ENCODE results near the gene SSTR4.

Gene SSTR4

DNA sequence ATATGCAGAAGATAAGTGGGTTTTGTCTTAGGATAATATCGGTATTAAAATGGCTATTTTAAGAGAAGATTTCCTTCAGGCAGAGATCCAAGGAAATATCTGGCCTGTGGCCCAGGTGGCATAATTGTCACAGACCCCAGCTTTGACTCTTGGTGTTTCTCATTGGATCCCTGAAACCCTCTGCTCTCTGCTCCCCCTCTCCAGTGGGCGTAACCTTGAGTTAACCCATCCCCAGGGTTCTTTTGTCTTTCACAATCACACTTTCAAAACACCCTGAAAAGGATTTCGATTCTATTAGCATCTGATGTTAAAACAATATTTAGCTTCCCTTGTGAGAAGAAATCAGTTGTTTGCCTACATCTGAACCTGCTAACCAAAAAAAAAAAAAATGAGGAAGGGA lies 7.2 kb downstream of the SSTR4 start:
- Histone ChIP-seq H3K4me1 (ENCODE audit: control insufficient read depth, insufficient read depth, low read length, unreplicated experiment) (no peaks in the 10 kb centered on the region), H3K4me3 (ENCODE audit: low read depth, low read length) (no peak overlapping the region), H3K36me3 (ENCODE audit: insufficient read depth, low read length) (no peaks in the 10 kb centered on the region), H3K27ac (ENCODE audit: low read depth, low read length) (no peak overlapping the region), H3K27me3 (ENCODE audit: insufficient read depth, low read length) (peaks cover 67% of the 10 kb centered on the region), H3K79me2 (ENCODE audit: control insufficient read depth, insufficient read depth, low read length, unreplicated experiment) (no peaks in the 10 kb centered on the region), H2AFZ (ENCODE audit: low read length, unreplicated experiment) (no peak overlapping the region)

DNA sequence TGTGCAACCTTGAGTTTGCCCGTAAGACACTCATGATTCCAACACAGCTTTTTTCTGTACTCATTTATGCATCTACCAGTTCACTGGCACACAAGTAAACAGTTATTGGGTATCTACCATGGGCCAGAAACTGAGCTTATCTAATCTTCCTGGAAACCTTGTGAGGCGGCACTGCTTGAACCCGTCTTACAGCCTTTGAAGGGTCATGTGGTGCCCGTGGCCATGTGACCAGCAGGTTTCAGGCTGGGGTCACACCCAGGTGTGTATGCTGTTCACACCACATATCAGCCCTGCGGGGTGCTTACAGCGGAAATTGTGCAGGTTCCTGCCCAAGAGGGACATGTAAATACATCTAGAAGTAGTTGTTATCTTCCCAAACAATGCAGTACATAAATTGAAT lies 8.3 kb downstream of the SSTR4 start:
- H3K27ac ChIP-seq (ENCODE audit: low read depth, low read length): no peak overlapping the region
- H2AFZ ChIP-seq (ENCODE audit: low read length, unreplicated experiment): no peak overlapping the region
- H3K4me3 ChIP-seq (ENCODE audit: low read depth, low read length): no peak overlapping the region
- H3K36me3 ChIP-seq (ENCODE audit: insufficient read depth, low read length): no peaks in the 10 kb centered on the region
- peaks cover 68% of the 10 kb centered on the region for H3K27me3 ChIP-seq (ENCODE audit: insufficient read depth, low read length)
- peaks cover 5% of the 10 kb centered on the region for H3K4me1 ChIP-seq (ENCODE audit: control insufficient read depth, insufficient read depth, low read length, unreplicated experiment)
- no peaks in the 10 kb centered on the region for H3K79me2 ChIP-seq (ENCODE audit: control insufficient read depth, insufficient read depth, low read length, unreplicated experiment)

DNA sequence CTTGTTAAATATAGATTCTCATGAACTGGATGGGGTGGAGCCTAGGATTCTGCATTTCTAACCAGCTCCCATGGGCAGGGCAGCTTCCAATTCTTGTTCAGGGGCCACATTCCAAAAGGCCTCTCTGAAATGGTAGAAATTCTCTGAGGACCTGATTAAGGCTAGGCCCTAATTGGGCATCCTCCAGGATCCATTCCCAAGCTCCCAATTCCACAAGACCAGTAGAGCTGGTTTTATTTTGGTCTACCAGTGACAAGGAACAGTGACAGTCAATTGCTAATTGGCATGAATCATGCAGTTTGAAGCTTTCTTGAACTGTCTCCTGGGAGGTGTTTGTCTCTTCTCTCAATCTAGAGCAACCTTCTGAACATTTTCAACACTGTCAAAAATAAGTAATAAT lies 11.3 kb downstream of the SSTR4 start:
- peaks cover 9% of the 10 kb centered on the region for H3K4me1 ChIP-seq (ENCODE audit: control insufficient read depth, insufficient read depth, low read length, unreplicated experiment)
- no peak overlapping the region for H2AFZ ChIP-seq (ENCODE audit: low read length, unreplicated experiment)
- peak overlapping the region; percentile 79 for H3K4me3 ChIP-seq (ENCODE audit: low read depth, low read length)
- peaks cover 38% of the 10 kb centered on the region for H3K27me3 ChIP-seq (ENCODE audit: insufficient read depth, low read length)
- no peak overlapping the region for H3K27ac ChIP-seq (ENCODE audit: low read depth, low read length)
- H3K79me2 ChIP-seq (ENCODE audit: control insufficient read depth, insufficient read depth, low read length, unreplicated experiment): no peaks in the 10 kb centered on the region
- no peaks in the 10 kb centered on the region for H3K36me3 ChIP-seq (ENCODE audit: insufficient read depth, low read length)

DNA sequence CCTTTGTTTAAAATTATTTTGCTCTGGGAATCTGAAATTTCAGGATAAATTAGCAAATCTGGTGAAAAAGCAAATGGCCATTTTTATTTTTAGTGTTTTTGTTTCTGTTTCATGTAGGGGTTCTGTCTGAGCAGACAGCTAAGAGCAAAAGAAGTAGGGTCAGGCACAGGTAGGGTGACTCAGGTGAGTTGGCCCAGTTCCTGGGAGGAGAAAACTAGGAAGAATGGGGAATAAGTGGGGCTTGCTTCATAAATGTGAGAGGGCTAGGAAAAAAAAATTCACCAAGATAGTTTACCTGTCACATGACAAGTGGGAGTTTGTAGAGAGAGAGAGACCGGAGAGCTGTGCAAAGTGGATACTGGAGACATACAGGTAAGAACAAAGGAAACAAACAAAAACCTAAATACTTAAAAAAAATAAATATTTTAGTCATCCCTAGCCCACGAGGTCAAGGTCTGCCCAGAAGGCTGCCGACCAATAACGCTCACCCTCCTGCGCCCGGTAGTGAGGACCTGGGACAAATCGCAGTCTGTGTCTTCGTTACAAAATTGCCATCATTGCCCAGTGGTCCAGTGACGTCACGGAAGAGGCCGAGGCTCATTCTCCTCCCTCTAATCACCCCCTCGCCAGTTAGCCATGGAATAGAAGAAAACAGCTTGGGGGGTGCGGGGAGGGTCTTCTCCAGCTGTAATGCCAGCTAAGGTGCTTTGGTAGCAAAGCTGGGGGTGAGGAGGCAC lies 12.1 kb downstream of the SSTR4 start:
- peaks cover 31% of the 10 kb centered on the region for H3K27me3 ChIP-seq (ENCODE audit: insufficient read depth, low read length)
- H3K79me2 ChIP-seq (ENCODE audit: control insufficient read depth, insufficient read depth, low read length, unreplicated experiment): no peaks in the 10 kb centered on the region

DNA sequence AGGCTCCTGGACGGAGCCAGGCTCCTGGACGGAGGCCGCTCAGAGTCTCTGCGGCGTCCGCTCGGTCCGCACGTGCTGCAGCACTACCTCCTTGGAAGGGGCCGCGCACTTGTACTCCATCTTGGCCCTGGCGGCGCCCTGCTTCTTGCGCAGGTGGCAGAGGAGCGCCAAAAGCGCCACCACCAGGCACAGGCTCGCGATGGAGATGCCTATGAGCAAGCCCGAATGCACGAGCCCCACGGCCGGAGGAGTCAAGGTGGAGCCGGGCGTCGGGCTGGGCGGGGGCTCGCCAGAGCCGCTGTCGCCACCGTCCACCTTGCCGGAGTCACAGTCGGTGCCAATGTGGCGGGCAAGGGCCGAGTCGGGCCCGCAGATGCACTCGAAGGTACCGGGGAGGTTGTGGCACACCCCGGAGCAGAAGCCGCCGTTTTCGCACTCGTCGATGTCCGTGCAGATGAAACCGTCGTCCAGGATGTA lies 12.7 kb downstream of the SSTR4 start:
- Histone ChIP-seq H2AFZ (ENCODE audit: low read length, unreplicated experiment) (no peak overlapping the region), H3K27ac (ENCODE audit: low read depth, low read length) (no peak overlapping the region), H3K79me2 (ENCODE audit: control insufficient read depth, insufficient read depth, low read length, unreplicated experiment) (no peaks in the 10 kb centered on the region), H3K36me3 (ENCODE audit: insufficient read depth, low read length) (no peaks in the 10 kb centered on the region), H3K4me1 (ENCODE audit: control insufficient read depth, insufficient read depth, low read length, unreplicated experiment) (peaks cover 9% of the 10 kb centered on the region), H3K27me3 (ENCODE audit: insufficient read depth, low read length) (peaks cover 30% of the 10 kb centered on the region), H3K4me3 (ENCODE audit: low read depth, low read length) (peak overlapping the region; percentile 79)

More for the DNA sequence above, 12.1 kb downstream of the SSTR4 start:
- Histone ChIP-seq H2AFZ (ENCODE audit: low read length, unreplicated experiment) (no peak overlapping the region), H3K36me3 (ENCODE audit: insufficient read depth, low read length) (no peaks in the 10 kb centered on the region), H3K27ac (ENCODE audit: low read depth, low read length) (no peak overlapping the region), H3K4me3 (ENCODE audit: low read depth, low read length) (peak overlapping the region; percentile 79), H3K4me1 (ENCODE audit: control insufficient read depth, insufficient read depth, low read length, unreplicated experiment) (peaks cover 9% of the 10 kb centered on the region)

DNA sequence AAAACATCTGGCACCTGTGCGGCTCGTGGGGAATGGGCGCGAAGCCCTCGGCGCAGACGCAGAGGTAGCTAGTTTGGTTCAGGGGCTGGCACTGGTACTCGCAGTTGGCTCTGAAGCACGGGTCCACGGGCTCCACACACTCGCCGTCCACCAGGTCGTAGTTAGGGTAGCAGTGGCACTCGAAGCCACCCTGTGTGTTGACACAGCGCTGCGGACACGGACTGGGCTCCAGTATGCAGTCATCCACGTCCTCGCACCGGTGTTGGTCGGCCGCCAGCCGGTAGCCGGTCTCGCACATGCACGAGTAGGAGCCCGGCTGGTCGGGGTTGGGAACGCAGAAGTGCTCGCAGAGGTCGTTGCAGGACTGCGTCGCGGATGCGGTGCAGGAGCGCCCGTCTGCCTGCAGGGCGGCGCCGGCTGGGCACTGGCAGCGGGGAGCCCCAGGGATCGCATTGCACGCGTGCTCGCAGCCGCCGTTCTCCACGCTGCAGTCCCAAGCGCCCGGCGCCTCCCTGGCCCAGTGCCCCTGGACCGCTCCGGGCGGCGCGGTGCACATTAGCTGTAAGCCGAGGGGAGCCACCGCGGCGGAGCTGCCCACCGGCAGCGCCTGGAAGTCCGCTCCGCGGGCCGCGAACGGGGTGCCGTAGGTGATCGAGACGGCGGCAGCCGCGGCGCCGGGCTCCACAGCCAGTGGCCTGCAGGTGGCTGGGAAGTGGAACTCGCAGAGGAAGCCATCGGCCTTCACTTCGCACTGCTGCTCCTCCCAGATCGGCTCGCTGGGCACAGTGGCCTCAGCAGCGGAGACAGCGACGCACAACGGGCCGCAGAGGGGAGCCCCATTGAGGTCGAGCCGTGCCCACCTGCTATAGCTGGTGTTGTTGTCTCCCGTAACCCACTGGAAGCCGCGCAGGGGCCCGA lies 13.4 kb downstream of the SSTR4 start:
- H3K27ac ChIP-seq (ENCODE audit: low read depth, low read length): no peak overlapping the region; the same call in 1 of the 2 replicates
- H2AFZ ChIP-seq (ENCODE audit: low read length, unreplicated experiment): no peak overlapping the region
- peak overlapping the region; percentile 79 for H3K4me3 ChIP-seq (ENCODE audit: low read depth, low read length)
- H3K27me3 ChIP-seq (ENCODE audit: insufficient read depth, low read length): peaks cover 23% of the 10 kb centered on the region
- H3K79me2 ChIP-seq (ENCODE audit: control insufficient read depth, insufficient read depth, low read length, unreplicated experiment): no peaks in the 10 kb centered on the region
- H3K36me3 ChIP-seq (ENCODE audit: insufficient read depth, low read length): no peaks in the 10 kb centered on the region
- peaks cover 9% of the 10 kb centered on the region for H3K4me1 ChIP-seq (ENCODE audit: control insufficient read depth, insufficient read depth, low read length, unreplicated experiment)

DNA sequence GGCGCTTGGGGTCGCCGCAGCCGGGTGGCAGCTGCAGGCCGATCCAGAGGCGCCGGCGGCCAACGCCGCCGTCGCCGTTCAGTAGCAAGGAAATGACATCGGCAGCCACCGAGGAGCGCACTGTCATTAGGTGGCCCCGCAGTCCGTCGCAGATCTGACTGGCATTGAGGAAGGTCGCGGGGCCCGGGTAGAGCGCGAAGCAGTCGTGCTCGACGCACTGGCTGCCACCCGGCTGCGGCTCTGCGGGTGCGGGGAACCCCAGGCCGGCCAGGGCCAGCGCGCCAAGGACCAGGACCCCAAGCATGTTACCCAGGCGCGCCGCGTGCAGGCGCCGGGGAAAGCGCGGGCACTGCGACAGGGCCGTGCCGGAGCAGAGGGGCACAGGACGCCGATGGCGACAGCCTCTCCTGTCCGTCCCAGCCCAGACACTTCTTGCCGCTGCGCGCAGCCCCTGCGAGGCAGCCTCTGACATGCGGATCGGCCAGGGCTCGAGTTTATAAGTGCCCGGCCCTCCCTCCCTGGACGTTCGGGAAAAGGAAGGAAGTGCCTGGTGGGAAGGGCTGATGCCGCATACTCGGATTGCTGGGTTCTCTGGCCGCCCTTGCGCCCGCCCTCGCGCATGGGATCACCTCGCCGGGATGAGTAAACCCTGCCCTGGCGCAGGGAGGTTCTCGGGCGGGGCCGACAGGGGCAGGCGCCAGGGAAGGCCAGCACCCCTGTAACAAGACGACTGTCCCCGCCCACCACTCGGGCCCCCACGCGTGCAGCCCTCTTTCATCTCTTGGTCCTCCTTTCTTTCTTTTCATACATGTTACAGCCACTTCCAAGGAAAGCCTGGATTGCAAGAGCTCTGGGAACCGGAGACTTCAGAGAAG lies 14.3 kb downstream of the SSTR4 start, which contains the start of gene THBD:
THBD (minus strand) TSS at position 472 of the 875 bp plus-strand sequence; CDS start at position 304, 168 bp downstream.
- Histone ChIP-seq H3K27ac (ENCODE audit: low read depth, low read length) (peak within 1 kb of the TSS; percentile 60; the same call in 1 of the 2 replicates), H3K79me2 (ENCODE audit: control insufficient read depth, insufficient read depth, low read length, unreplicated experiment) (no peaks in the 10 kb centered on the region), H3K4me3 (ENCODE audit: low read depth, low read length) (peak within 1 kb of the TSS; percentile 79), H3K4me1 (ENCODE audit: control insufficient read depth, insufficient read depth, low read length, unreplicated experiment) (peaks cover 9% of the 10 kb centered on the region), H2AFZ (ENCODE audit: low read length, unreplicated experiment) (peak within 1 kb of the TSS; percentile 43), H3K27me3 (ENCODE audit: insufficient read depth, low read length) (peaks cover 23% of the 10 kb centered on the region), H3K36me3 (ENCODE audit: insufficient read depth, low read length) (no peaks in the 10 kb centered on the region)

DNA sequence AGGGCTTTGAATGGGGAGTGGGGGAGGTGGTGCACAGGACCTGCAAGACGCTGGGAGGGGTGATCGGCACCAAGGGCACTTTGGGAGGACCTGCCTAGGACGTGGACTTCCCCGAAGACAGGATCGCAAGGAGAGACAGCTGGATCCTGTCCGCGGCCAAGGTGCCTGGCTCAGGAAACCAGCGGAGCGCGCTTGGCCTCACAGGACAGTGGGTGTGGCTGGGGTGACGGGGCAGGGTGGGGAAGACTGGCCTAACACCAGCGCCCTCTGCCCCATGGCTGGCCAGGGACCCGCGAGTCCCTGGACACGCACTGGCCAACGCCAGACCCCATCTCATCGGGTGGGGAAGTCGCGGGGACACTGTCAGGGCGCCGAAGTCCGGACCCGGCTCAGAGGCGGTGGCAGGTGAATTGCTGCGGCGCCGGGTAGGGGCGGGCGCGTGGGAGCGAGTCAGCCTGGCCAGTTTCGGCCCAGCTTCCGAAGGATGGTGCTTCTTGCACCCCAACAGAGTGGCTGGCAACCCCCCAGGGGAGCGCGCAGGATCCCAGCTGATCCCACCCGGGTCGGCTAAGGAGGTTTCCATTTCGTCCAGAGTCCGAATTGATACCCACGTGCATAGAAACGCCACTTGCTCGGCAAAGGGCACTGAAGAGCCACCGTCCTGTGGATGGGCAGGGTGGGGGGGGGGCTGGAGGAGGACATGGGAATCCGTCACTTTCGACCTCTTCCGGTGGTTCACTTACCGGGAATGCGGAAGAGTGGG lies 15.1 kb downstream of the SSTR4 start:
- Histone ChIP-seq H3K27me3 (ENCODE audit: insufficient read depth, low read length) (peaks cover 23% of the 10 kb centered on the region), H3K27ac (ENCODE audit: low read depth, low read length) (peak overlapping the region; percentile 60; the same call in 1 of the 2 replicates), H3K4me3 (ENCODE audit: low read depth, low read length) (peak overlapping the region; percentile 79), H3K4me1 (ENCODE audit: control insufficient read depth, insufficient read depth, low read length, unreplicated experiment) (peaks cover 9% of the 10 kb centered on the region), H3K79me2 (ENCODE audit: control insufficient read depth, insufficient read depth, low read length, unreplicated experiment) (no peaks in the 10 kb centered on the region), H3K36me3 (ENCODE audit: insufficient read depth, low read length) (no peaks in the 10 kb centered on the region), H2AFZ (ENCODE audit: low read length, unreplicated experiment) (peak overlapping the region; percentile 43)

DNA sequence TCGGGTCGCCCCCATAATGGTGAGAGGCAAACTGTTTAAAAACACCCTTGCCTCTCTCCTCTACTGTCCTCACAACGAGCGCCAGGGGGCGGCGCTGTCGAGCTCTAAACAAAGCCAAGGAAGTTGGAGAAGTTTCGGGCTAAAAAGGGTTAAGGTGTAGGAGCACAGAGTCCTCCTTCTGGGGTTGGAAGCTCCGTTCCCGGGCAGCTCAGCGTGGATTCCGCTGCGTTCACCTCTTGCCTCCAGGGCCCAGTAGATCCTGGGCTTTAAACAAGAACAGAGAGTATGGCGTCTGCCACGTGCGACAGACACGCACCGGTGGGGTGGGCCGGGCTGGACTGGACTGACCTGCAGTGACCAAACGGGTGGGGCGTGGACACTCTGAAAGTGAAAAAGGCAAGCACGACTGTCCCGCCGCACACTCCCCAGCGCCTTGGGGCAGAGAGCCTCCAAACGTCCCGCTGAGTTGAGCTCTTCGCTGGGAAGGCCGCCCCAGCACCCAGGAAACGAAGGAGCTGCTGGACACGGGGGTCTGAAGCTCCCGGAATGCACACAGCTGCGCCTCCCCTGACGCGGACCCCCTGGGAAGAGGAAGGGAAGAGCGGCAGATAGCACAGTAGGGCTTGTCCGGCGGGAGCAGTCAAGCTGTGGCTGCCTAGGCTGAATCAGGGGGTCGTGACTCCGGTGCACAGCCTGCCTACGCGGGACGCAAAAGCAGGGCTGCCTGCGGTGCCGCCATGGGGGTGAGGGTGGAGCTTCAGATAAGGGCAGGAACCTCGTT lies 15.9 kb downstream of the SSTR4 start:
- no peaks in the 10 kb centered on the region for H3K79me2 ChIP-seq (ENCODE audit: control insufficient read depth, insufficient read depth, low read length, unreplicated experiment)
- H2AFZ ChIP-seq (ENCODE audit: low read length, unreplicated experiment): peak overlapping the region; percentile 49
- H3K4me3 ChIP-seq (ENCODE audit: low read depth, low read length): peak overlapping the region; percentile 79
- peaks cover 9% of the 10 kb centered on the region for H3K4me1 ChIP-seq (ENCODE audit: control insufficient read depth, insufficient read depth, low read length, unreplicated experiment)
- H3K27me3 ChIP-seq (ENCODE audit: insufficient read depth, low read length): peaks cover 23% of the 10 kb centered on the region
- no peaks in the 10 kb centered on the region for H3K36me3 ChIP-seq (ENCODE audit: insufficient read depth, low read length)
- peak overlapping the region; percentile 60; the same call in 1 of the 2 replicates for H3K27ac ChIP-seq (ENCODE audit: low read depth, low read length)

Data from ACC112 (cell line).